Measurements from ENCODE around the gene WDR1. TPM values are rescaled to one million over a fixed set of nuclear protein-coding genes. Genes with fewer than 3 reads are reported as not detected.

The WDR1 gene
- total RNA-seq, 4 donors from 2014 or later, result 57.3 to 84.2 (median 72.7) TPM

- Histone ChIP-seq H3K36me3 (no peaks in the 10 kb centered on the region), H3K27me3 (no peaks in the 10 kb centered on the region), H3K9me3 (no peaks in the 10 kb centered on the region), H3K4me3 (no peak overlapping the region), H3K4me1 (peaks cover 30 to 43% of the 10 kb centered on the region in 2 donors), H3K27ac (no peak overlapping the region)
- DNase-seq (no peak), ATAC-seq (no peak)
- no peak for TF ChIP-seq POLR2A (IDR thresholded peaks at IDR 0.05)
- TF ChIP-seq CTCF (IDR thresholded peaks at IDR 0.05 in 4 of 5, conservative IDR thresholded peaks at IDR 0.05 in 1 of 5), result no peak
- intact Hi-C loops (cut with DNase I; ENCODE audit: low total_unique reads) (no loop called here), in situ Hi-C loops (cut with MboI; ENCODE audit: low sequenced_read_pairs in 4 of 4) (no loop called here)
These were observed 79.7 kb downstream of the WDR1 start for GRCh38 chr4:10036807-10037342.

GRCh38 chr4:10035130-10035529 is 81.5 kb downstream of the WDR1 start:
- DNase-seq, result no peak
- no peaks in the 10 kb centered on the region for H3K36me3 ChIP-seq
- H3K4me3 ChIP-seq, result no peak overlapping the region
- intact Hi-C loops (cut with DNase I; ENCODE audit: low total_unique reads), result no loop called here
- H3K4me1 ChIP-seq, result peaks cover 35 to 44% of the 10 kb centered on the region in 2 donors
- in situ Hi-C loops (cut with MboI; ENCODE audit: low sequenced_read_pairs in 4 of 4), result no loop called here
- no peaks in the 10 kb centered on the region for H3K27me3 ChIP-seq
- no peaks in the 10 kb centered on the region for H3K9me3 ChIP-seq
- no peak for ATAC-seq
- H3K27ac ChIP-seq, result no peak overlapping the region
- TF ChIP-seq CTCF (IDR thresholded peaks at IDR 0.05 in 4 of 5, conservative IDR thresholded peaks at IDR 0.05 in 1 of 5), result no peak
- TF ChIP-seq POLR2A (IDR thresholded peaks at IDR 0.05), result no peak

DNA sequence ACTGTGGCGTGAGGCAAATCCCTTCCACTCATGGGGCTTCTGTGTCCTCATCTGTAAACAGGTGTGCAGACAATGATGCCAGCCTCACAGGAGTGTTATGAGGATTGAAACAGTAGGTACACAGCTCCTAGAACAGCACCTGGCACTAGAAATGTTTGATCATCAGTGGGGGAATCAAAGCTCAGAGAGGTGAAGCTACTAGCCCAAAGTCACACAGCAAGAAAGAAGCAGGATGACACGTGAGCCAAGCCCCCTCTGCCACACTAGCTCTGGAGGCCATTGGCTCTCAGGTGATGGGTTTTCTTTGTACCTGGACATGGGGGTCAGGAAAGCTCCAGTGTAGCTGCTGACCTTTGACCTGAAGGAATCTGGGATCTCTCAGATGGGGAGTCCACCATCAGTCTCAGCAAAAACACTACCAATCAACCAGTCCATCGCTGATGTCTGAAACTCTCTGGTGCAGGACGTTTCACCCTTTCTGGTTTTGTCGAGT is 81.9 kb downstream of the WDR1 start:
- peak in 1 of 2 donors; percentile 4 for DNase-seq
- ATAC-seq, result no peak
- Histone ChIP-seq H3K27ac (no peak overlapping the region), H3K4me1 (peaks cover 39 to 48% of the 10 kb centered on the region in 2 donors), H3K36me3 (no peaks in the 10 kb centered on the region), H3K9me3 (no peaks in the 10 kb centered on the region), H3K27me3 (no peaks in the 10 kb centered on the region), H3K4me3 (no peak overlapping the region)
- intact Hi-C loops (cut with DNase I; ENCODE audit: low total_unique reads), result no loop called here
- no peak for TF ChIP-seq CTCF (IDR thresholded peaks at IDR 0.05 in 4 of 5, conservative IDR thresholded peaks at IDR 0.05 in 1 of 5)
- TF ChIP-seq POLR2A (IDR thresholded peaks at IDR 0.05), result no peak
- in situ Hi-C loops (cut with MboI; ENCODE audit: low sequenced_read_pairs in 4 of 4), result no loop called here

GRCh38 chr4:10034136-10034535 is 82.5 kb downstream of the WDR1 start:
- intact Hi-C loops (cut with DNase I; ENCODE audit: low total_unique reads), result no loop called here
- no peak for ATAC-seq

More at GRCh38 chr4:10034136-10034535, 82.5 kb downstream of the WDR1 start:
- in situ Hi-C loops (cut with MboI; ENCODE audit: low sequenced_read_pairs in 4 of 4), result no loop called here
- Histone ChIP-seq H3K27ac (peak overlapping the region in 1 of 4 donors; percentile 50), H3K4me3 (no peak overlapping the region), H3K27me3 (no peaks in the 10 kb centered on the region), H3K36me3 (no peaks in the 10 kb centered on the region), H3K9me3 (no peaks in the 10 kb centered on the region), H3K4me1 (peaks cover 42 to 53% of the 10 kb centered on the region in 2 donors)
- no peak for TF ChIP-seq CTCF (IDR thresholded peaks at IDR 0.05 in 4 of 5, conservative IDR thresholded peaks at IDR 0.05 in 1 of 5)
- no peak for TF ChIP-seq POLR2A (IDR thresholded peaks at IDR 0.05)
- DNase-seq, result no peak
